ENCODE results near the gene CHCT1.

Gene CHCT1

GRCh38 chr17:60398227-60398959, 23.9 kb upstream of the CHCT1 start:
- Histone ChIP-seq H3K4me3 (ENCODE audit: low read depth, low read length, poor library complexity, severe bottlenecking) (no peak overlapping the region), H3K9ac (ENCODE audit: low read length) (no peak overlapping the region), H3K4me1 (ENCODE audit: insufficient read depth, low read length, severe bottlenecking) (peaks cover 7% of the 10 kb centered on the region), H3F3A (ENCODE audit: insufficient read depth, low read length) (peaks cover 3% of the 10 kb centered on the region; the same call in 1 of the 2 replicates), H3K36me3 (ENCODE audit: insufficient read depth, low read length) (no peaks in the 10 kb centered on the region), H3K27ac (ENCODE audit: low read depth, low read length, poor library complexity, severe bottlenecking) (no peak overlapping the region), H3K4me2 (ENCODE audit: low read length) (no peak overlapping the region), H3K9me3 (ENCODE audit: low read length) (no peaks in the 10 kb centered on the region), H3K9me2 (ENCODE audit: low read depth, low read length) (no peaks in the 10 kb centered on the region), H3K79me2 (ENCODE audit: insufficient read depth, low read length) (no peaks in the 10 kb centered on the region), H2AFZ (ENCODE audit: low read length) (no peak overlapping the region), H3K27me3 (ENCODE audit: insufficient read depth, low read length) (peaks cover 5% of the 10 kb centered on the region; the same call in 1 of the 2 replicates), H4K20me1 (ENCODE audit: insufficient read depth, low read length) (no peaks in the 10 kb centered on the region)
- TF ChIP-seq CTCF (IDR thresholded peaks at IDR 0.05; ENCODE audit: low read length), result no peak
- TF ChIP-seq EZH2 (IDR thresholded peaks at IDR 0.05; ENCODE audit: borderline replicate concordance, low read length), result no peak

GRCh38 chr17:60401819-60402218, 20.5 kb upstream of the CHCT1 start:
- Histone ChIP-seq H3K36me3 (ENCODE audit: insufficient read depth, low read length) (no peaks in the 10 kb centered on the region), H3K9me3 (ENCODE audit: low read length) (no peaks in the 10 kb centered on the region), H3K4me1 (ENCODE audit: insufficient read depth, low read length, severe bottlenecking) (peaks cover 7% of the 10 kb centered on the region), H4K20me1 (ENCODE audit: insufficient read depth, low read length) (no peaks in the 10 kb centered on the region), H3K79me2 (ENCODE audit: insufficient read depth, low read length) (no peaks in the 10 kb centered on the region), H3K4me2 (ENCODE audit: low read length) (no peak overlapping the region), H3F3A (ENCODE audit: insufficient read depth, low read length) (0 out of 2 replicates have a peak, but pooled peaks cover 3% of the 10 kb centered on the region), H3K27ac (ENCODE audit: low read depth, low read length, poor library complexity, severe bottlenecking) (no peak overlapping the region), H3K4me3 (ENCODE audit: low read depth, low read length, poor library complexity, severe bottlenecking) (no peak overlapping the region), H3K27me3 (ENCODE audit: insufficient read depth, low read length) (no peaks in the 10 kb centered on the region; the same call in 1 of the 2 replicates), H3K9ac (ENCODE audit: low read length) (no peak overlapping the region), H2AFZ (ENCODE audit: low read length) (no peak overlapping the region), H3K9me2 (ENCODE audit: low read depth, low read length) (no peaks in the 10 kb centered on the region)
- no peak for TF ChIP-seq CTCF (IDR thresholded peaks at IDR 0.05; ENCODE audit: low read length)
- no peak for TF ChIP-seq EZH2 (IDR thresholded peaks at IDR 0.05; ENCODE audit: borderline replicate concordance, low read length)

- H4K20me1 ChIP-seq (ENCODE audit: insufficient read depth, low read length), result no peaks in the 10 kb centered on the region
- H3K27me3 ChIP-seq (ENCODE audit: insufficient read depth, low read length), result no peaks in the 10 kb centered on the region; the same call in 1 of the 2 replicates
- H3K9ac ChIP-seq (ENCODE audit: low read length), result no peak overlapping the region
- H3K4me3 ChIP-seq (ENCODE audit: low read depth, low read length, poor library complexity, severe bottlenecking), result no peak overlapping the region
- no peaks in the 10 kb centered on the region for H3K79me2 ChIP-seq (ENCODE audit: insufficient read depth, low read length)
- H3F3A ChIP-seq (ENCODE audit: insufficient read depth, low read length), result no peaks in the 10 kb centered on the region
- TF ChIP-seq EZH2 (IDR thresholded peaks at IDR 0.05; ENCODE audit: borderline replicate concordance, low read length) (no peak), CTCF (IDR thresholded peaks at IDR 0.05; ENCODE audit: low read length) (no peak)
- no peak overlapping the region for H2AFZ ChIP-seq (ENCODE audit: low read length)
- H3K36me3 ChIP-seq (ENCODE audit: insufficient read depth, low read length), result no peaks in the 10 kb centered on the region
- no peaks in the 10 kb centered on the region for H3K9me3 ChIP-seq (ENCODE audit: low read length)
- H3K9me2 ChIP-seq (ENCODE audit: low read depth, low read length), result no peaks in the 10 kb centered on the region
- no peak overlapping the region for H3K27ac ChIP-seq (ENCODE audit: low read depth, low read length, poor library complexity, severe bottlenecking)
- no peaks in the 10 kb centered on the region for H3K4me1 ChIP-seq (ENCODE audit: insufficient read depth, low read length, severe bottlenecking)
- no peak overlapping the region for H3K4me2 ChIP-seq (ENCODE audit: low read length)
Observed at GRCh38 chr17:60403523-60403810, 18.8 kb upstream of the CHCT1 start.

Measured in OCI-LY1 (cell line).